ENCODE results near the gene DLAT.

GRCh38 chr11:111990381-111990780, 34.8 kb upstream of the DLAT start:
- TF ChIP-seq, protein P1, sequence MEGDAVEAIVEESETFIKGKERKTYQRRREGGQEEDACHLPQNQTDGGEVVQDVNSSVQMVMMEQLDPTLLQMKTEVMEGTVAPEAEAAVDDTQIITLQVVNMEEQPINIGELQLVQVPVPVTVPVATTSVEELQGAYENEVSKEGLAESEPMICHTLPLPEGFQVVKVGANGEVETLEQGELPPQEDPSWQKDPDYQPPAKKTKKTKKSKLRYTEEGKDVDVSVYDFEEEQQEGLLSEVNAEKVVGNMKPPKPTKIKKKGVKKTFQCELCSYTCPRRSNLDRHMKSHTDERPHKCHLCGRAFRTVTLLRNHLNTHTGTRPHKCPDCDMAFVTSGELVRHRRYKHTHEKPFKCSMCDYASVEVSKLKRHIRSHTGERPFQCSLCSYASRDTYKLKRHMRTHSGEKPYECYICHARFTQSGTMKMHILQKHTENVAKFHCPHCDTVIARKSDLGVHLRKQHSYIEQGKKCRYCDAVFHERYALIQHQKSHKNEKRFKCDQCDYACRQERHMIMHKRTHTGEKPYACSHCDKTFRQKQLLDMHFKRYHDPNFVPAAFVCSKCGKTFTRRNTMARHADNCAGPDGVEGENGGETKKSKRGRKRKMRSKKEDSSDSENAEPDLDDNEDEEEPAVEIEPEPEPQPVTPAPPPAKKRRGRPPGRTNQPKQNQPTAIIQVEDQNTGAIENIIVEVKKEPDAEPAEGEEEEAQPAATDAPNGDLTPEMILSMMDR (conservative IDR thresholded peaks at IDR 0.05; ENCODE audit: low read depth in 2 of 2) = no peak
- TF ChIP-seq, protein P2, sequence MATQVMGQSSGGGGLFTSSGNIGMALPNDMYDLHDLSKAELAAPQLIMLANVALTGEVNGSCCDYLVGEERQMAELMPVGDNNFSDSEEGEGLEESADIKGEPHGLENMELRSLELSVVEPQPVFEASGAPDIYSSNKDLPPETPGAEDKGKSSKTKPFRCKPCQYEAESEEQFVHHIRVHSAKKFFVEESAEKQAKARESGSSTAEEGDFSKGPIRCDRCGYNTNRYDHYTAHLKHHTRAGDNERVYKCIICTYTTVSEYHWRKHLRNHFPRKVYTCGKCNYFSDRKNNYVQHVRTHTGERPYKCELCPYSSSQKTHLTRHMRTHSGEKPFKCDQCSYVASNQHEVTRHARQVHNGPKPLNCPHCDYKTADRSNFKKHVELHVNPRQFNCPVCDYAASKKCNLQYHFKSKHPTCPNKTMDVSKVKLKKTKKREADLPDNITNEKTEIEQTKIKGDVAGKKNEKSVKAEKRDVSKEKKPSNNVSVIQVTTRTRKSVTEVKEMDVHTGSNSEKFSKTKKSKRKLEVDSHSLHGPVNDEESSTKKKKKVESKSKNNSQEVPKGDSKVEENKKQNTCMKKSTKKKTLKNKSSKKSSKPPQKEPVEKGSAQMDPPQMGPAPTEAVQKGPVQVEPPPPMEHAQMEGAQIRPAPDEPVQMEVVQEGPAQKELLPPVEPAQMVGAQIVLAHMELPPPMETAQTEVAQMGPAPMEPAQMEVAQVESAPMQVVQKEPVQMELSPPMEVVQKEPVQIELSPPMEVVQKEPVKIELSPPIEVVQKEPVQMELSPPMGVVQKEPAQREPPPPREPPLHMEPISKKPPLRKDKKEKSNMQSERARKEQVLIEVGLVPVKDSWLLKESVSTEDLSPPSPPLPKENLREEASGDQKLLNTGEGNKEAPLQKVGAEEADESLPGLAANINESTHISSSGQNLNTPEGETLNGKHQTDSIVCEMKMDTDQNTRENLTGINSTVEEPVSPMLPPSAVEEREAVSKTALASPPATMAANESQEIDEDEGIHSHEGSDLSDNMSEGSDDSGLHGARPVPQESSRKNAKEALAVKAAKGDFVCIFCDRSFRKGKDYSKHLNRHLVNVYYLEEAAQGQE (IDR thresholded peaks at IDR 0.05; ENCODE audit: unreplicated experiment) = no peak
- no peak for TF ChIP-seq EZH2 (IDR thresholded peaks at IDR 0.05; ENCODE audit: low read depth, unreplicated experiment)
- TF ChIP-seq POLR2AphosphoS5 (IDR thresholded peaks at IDR 0.05; ENCODE audit: low read depth) = no peak
- no peak for TF ChIP-seq CREB1 (CRISPR knock-in tag; IDR thresholded peaks at IDR 0.05; ENCODE audit: low read depth)
